OCI-LY1 (cell line): ENCODE measurements around the gene LRP1-AS.

Experiments
- H2AFZ ChIP-seq: fragments of 200-600 bp; sonication (generic), shearing (Covaris generic); 2 replicates; pipeline ENCODE4 v1.6.0; 2014; ENCODE audit warnings: antibody characterized with exemption, mild to moderate bottlenecking, low read length
- H3F3A ChIP-seq: fragments of 200-600 bp; sonication (generic), shearing (Covaris generic); 2 replicates; pipeline ENCODE4 v1.6.0; 2014; ENCODE audit warnings: mild to moderate bottlenecking, antibody characterized with exemption, low read length, moderate library complexity; ENCODE audit not compliant: insufficient read depth
- H3K27ac ChIP-seq: fragments of 200-600 bp; sonication (generic); 2 replicates; pipeline ENCODE4 v1.5.1; 2014; ENCODE audit warnings: low read length, mixed run types, mild to moderate bottlenecking, low read depth; ENCODE audit not compliant: poor library complexity, severe bottlenecking
- H3K27me3 ChIP-seq: fragments of 200-600 bp; sonication (generic); 2 replicates; pipeline ENCODE4 v1.6.0; 2014; ENCODE audit warnings: antibody characterized with exemption, mild to moderate bottlenecking, low read length, moderate library complexity; ENCODE audit not compliant: insufficient read depth
- H3K36me3 ChIP-seq: fragments of 200-600 bp; sonication (generic); 2 replicates; pipeline ENCODE4 v1.6.1; 2014; ENCODE audit warnings: mild to moderate bottlenecking, antibody characterized with exemption, low read length, moderate library complexity, mixed read lengths; ENCODE audit not compliant: insufficient read depth
- H3K4me1 ChIP-seq: fragments of 200-600 bp; sonication (generic); 2 replicates; pipeline ENCODE4 v1.5.1; 2014; ENCODE audit warnings: mild to moderate bottlenecking, low read length, moderate library complexity; ENCODE audit not compliant: insufficient read depth, severe bottlenecking
- H3K4me2 ChIP-seq: fragments of 200-600 bp; sonication (generic), shearing (Covaris generic); 2 replicates; pipeline ENCODE4 v1.6.1; 2014; ENCODE audit warnings: low read length
- H3K4me3 ChIP-seq: fragments of 200-600 bp; sonication (generic); 2 replicates; pipeline ENCODE4 v1.5.1; 2014; ENCODE audit warnings: low read length, low read depth, mild to moderate bottlenecking, mixed read lengths; ENCODE audit not compliant: poor library complexity, severe bottlenecking
- H3K79me2 ChIP-seq: fragments of 200-600 bp; shearing (Covaris generic); 2 replicates; pipeline ENCODE4 v1.6.1; 2016; ENCODE audit warnings: mixed run types, low read length, mixed read lengths; ENCODE audit not compliant: insufficient read depth
- H3K9ac ChIP-seq: fragments of 200-600 bp; sonication (generic), shearing (Covaris generic); 2 replicates; pipeline ENCODE4 v1.6.1; 2014; ENCODE audit warnings: mild to moderate bottlenecking, low read length, mixed read lengths
- H3K9me2 ChIP-seq: fragments of 200-600 bp; sonication (generic), shearing (Covaris generic); 2 replicates; pipeline ENCODE4 v1.6.1; 2014; ENCODE audit warnings: low read depth, mild to moderate bottlenecking, low read length, mixed read lengths
- H3K9me3 ChIP-seq: fragments of 200-600 bp; shearing (Covaris generic); 2 replicates; pipeline ENCODE4 v1.6.1; 2014; ENCODE audit warnings: low read length, mixed read lengths
- H4K20me1 ChIP-seq: fragments of 200-600 bp; sonication (generic), shearing (Covaris generic); 2 replicates; pipeline ENCODE4 v1.6.0; 2016; ENCODE audit warnings: mild to moderate bottlenecking, low read length; ENCODE audit not compliant: insufficient read depth
- EZH2 ChIP-seq: fragments of 200-600 bp; sonication (generic), shearing (Covaris generic); IDR thresholded peaks from 2 replicates; pipeline ENCODE4 v1.8.0; 2017; ENCODE audit warnings: borderline replicate concordance, mixed run types, mild to moderate bottlenecking, antibody characterized with exemption, low read length, moderate library complexity, mixed read lengths
- TF ChIP-seq, protein P1 (sequence below): fragments of 200-600 bp; sonication (generic), shearing (Covaris generic); IDR thresholded peaks from 2 replicates; pipeline ENCODE4 v1.5.1; 2017; ENCODE audit warnings: mild to moderate bottlenecking, antibody characterized with exemption, low read length, moderate library complexity, mixed read lengths

The LRP1-AS gene

DNA sequence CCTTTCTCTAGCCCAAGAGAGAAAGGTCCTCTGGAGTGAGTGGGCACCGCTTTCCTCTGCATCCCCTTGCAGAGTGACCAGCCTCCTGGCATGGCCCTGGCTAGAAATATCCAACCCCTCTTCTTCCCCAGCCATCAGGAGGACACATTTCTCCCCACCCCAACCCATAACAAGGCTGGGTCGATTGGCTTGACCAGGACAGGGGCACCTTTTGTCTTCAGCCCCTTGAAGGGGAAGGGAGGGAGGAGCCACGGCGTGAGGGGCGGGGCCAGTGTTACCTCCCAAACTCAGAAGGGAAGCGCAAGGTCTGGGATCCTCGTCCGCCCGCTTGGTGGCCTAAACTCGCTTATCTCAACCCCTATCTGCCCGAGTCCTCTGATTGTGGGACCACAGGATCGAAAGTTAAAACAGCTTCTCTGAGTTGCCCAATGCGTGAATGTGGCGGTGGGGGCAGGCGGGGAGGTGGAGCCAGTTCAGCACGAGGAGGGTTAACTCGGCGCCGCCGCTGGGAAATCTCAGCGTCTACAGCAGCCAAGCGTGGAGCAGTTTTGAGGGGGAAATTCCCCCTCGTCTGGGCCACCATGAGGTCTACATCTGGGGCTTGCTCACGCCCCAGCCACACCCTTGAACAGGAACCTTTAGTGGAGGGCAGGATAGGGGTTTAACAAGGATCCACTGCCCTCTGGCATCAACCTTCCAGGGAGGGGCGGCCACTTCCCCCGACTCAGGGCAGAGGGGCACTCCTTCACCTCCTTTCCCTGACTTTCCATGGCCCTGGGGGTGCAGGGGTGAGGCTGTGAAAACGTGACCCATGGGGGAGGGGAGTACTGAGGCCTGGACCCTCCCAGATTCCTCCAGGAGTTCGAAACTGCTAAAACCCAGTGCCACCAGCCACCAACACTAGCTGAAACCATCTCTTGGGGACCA, 37.1 kb downstream of the LRP1-AS start:
- Histone ChIP-seq H3K9ac (peak overlapping the region; percentile 94), H3K27me3 (no peaks in the 10 kb centered on the region), H3K36me3 (peaks cover 34% of the 10 kb centered on the region), H3K79me2 (0 out of 2 replicates have a peak, but pooled peaks cover 3% of the 10 kb centered on the region), H4K20me1 (no peaks in the 10 kb centered on the region), H3K27ac (peak overlapping the region; percentile 87), H3K9me3 (no peaks in the 10 kb centered on the region), H3K9me2 (no peaks in the 10 kb centered on the region), H3F3A (no peaks in the 10 kb centered on the region), H3K4me2 (peak overlapping the region; percentile 78), H3K4me1 (peaks cover 27% of the 10 kb centered on the region), H3K4me3 (peak overlapping the region; percentile 82), H2AFZ (no peak overlapping the region)
- TF ChIP-seq EZH2: no peak
- TF ChIP-seq, protein P1, sequence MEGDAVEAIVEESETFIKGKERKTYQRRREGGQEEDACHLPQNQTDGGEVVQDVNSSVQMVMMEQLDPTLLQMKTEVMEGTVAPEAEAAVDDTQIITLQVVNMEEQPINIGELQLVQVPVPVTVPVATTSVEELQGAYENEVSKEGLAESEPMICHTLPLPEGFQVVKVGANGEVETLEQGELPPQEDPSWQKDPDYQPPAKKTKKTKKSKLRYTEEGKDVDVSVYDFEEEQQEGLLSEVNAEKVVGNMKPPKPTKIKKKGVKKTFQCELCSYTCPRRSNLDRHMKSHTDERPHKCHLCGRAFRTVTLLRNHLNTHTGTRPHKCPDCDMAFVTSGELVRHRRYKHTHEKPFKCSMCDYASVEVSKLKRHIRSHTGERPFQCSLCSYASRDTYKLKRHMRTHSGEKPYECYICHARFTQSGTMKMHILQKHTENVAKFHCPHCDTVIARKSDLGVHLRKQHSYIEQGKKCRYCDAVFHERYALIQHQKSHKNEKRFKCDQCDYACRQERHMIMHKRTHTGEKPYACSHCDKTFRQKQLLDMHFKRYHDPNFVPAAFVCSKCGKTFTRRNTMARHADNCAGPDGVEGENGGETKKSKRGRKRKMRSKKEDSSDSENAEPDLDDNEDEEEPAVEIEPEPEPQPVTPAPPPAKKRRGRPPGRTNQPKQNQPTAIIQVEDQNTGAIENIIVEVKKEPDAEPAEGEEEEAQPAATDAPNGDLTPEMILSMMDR: no peak

DNA sequence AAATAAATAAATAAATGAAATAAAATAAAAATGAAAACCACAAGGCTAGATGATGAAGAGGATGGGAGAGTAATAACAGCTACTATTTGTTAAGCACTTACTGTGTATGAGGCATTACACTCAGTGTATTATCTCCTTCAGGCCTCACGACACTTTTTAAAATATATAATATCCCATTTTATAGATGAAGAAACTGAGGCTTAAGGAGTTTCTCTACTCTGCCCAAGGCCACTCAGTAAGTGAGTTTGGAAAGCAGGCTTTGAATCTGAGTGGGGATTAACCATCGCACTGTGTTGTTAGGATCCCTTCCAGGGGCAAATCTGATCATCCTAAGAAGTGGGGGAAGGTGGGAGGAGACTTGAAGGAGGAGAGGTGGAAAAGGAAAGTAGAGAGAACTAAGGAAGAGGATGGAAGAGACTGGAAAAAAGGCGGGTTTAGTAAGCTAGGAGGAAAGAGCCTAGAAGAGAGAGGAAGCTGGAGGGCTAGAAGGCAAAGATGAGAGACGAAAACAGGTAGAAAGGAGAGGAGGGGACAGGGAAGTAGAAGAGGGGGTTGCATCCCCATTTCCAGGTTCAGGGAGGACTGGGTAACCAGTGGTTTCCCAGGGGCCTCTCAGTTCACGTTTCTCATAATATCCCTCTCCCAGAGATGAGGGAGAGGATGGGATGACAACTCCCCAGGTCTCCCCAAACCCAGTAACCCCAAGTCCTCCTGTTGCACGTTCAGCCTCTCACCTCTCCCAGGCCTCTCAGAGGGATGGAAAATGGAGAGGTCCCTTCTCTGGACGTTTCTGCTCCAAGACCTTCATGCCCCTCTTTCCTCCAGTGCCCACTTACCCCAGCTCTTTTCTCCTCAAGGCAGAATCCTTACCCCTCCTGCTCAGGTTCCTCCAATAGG, 38.0 kb downstream of the LRP1-AS start:
- Histone ChIP-seq H2AFZ (no peak overlapping the region), H3K4me1 (peaks cover 27% of the 10 kb centered on the region), H3K4me2 (peak overlapping the region; percentile 78), H3F3A (no peaks in the 10 kb centered on the region), H3K79me2 (0 out of 2 replicates have a peak, but pooled peaks cover 3% of the 10 kb centered on the region), H3K27me3 (no peaks in the 10 kb centered on the region), H4K20me1 (no peaks in the 10 kb centered on the region), H3K9me3 (no peaks in the 10 kb centered on the region), H3K9ac (peak overlapping the region; percentile 94; the same call in 1 of the 2 replicates), H3K36me3 (peaks cover 43% of the 10 kb centered on the region), H3K9me2 (no peaks in the 10 kb centered on the region), H3K27ac (peak overlapping the region; percentile 87), H3K4me3 (peak overlapping the region; percentile 82)
- TF ChIP-seq, protein P1: no peak
- TF ChIP-seq EZH2: no peak

DNA sequence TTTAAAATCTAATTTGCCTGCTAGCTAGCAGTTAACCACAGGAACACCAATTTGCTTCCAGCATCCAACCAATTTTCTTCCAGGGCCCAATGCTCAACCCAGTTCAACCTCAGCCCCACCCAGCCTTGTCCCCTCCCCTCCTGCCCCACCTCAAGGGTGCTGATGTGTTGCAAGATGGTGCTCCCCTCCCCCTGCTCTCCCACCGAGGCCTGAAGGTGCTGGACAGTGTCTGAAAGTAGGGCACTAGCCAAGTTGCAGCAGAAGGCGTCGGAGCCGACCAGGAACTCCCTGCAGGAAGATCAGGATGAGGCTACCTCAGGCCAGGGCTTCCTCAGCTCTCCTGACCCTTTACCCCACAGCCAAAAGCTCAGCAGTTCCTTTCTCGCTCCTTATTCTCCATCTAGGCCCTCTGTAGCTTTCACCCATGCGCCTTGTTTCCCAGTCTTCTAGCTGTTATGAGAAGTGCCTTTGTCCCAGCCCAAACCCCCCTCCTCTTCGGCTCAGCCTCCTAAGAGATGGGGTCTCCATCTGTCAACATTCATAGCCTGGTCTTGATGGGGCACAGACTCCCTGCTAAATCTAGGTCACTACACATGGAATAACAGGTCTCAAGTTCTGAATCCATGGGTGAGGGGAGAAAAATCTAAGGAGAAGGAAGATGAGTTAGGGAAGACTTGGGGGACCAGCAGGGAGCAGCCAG, 39.8 kb downstream of the LRP1-AS start:
- H3K9me2 ChIP-seq: no peaks in the 10 kb centered on the region
- H3K36me3 ChIP-seq: peaks cover 56% of the 10 kb centered on the region
- no peak overlapping the region for H2AFZ ChIP-seq
- no peaks in the 10 kb centered on the region for H3F3A ChIP-seq
- H3K4me1 ChIP-seq: peaks cover 26% of the 10 kb centered on the region
- no peak overlapping the region for H3K4me3 ChIP-seq
- H3K79me2 ChIP-seq: 0 out of 2 replicates have a peak, but pooled peaks cover 3% of the 10 kb centered on the region
- no peaks in the 10 kb centered on the region for H4K20me1 ChIP-seq
- H3K9ac ChIP-seq: no peak overlapping the region
- H3K27me3 ChIP-seq: no peaks in the 10 kb centered on the region
- H3K27ac ChIP-seq: no peak overlapping the region
- TF ChIP-seq EZH2: no peak
- TF ChIP-seq, protein P1: no peak
- no peaks in the 10 kb centered on the region for H3K9me3 ChIP-seq
- no peak overlapping the region for H3K4me2 ChIP-seq
